ENCODE measurements around the gene ABCA13.

DNA sequence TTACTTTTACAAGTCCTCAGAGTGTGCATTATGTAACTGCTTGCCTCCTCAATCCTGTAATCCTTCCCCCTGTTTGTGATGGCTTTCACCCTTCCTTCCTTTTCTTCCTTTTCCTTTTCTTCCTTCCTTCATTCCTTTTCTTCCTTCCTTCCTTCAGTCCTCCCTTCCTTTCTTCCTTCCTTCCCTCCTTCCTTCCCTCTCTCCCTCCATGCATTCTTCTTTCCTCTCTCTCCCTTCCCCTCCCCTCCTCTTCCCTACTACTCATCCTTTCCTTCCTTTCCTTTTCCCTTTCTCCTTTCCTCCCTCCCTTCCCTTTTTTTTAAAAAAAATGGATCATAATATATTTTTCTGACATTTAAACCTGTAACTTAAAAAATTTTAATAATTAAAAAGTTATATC is 22.2 kb upstream of the ABCA13 start:
- TF ChIP-seq CTCF (IDR thresholded peaks at IDR 0.05) (no peak), POLR2A (IDR thresholded peaks at IDR 0.05) (no peak)
